GM21825 (cell line): Measurements from ENCODE around the gene BRD3OS.
"Not testable (repeated sequence)": the region's sequence is repeated elsewhere in the genome, so short reads cannot be mapped to it uniquely, and the experiment has no call there.

Experiments
- ATAC-seq: cut with Tn5 transposase; IDR thresholded peaks from one replicate; pipeline ENCODE4 v1.9.1; 2021; ENCODE audit warnings: mild to moderate bottlenecking, moderate library complexity; ENCODE audit not compliant: unreplicated experiment

Gene BRD3OS

GRCh38 chr9:133987946-133988665, 37.2 kb upstream of the BRD3OS start:
- ATAC-seq = no peak

GRCh38 chr9:133988771-133989170, 36.5 kb upstream of the BRD3OS start:
- ATAC-seq = not testable (repeated sequence)

GRCh38 chr9:133989625-133990365, 35.5 kb upstream of the BRD3OS start:
- ATAC-seq = no peak

- no peak for ATAC-seq
Measured at GRCh38 chr9:133990366-133991213, 34.7 kb upstream of the BRD3OS start.

- peak; percentile 2 for ATAC-seq
Measured at GRCh38 chr9:133991214-133991921, 33.9 kb upstream of the BRD3OS start.

DNA sequence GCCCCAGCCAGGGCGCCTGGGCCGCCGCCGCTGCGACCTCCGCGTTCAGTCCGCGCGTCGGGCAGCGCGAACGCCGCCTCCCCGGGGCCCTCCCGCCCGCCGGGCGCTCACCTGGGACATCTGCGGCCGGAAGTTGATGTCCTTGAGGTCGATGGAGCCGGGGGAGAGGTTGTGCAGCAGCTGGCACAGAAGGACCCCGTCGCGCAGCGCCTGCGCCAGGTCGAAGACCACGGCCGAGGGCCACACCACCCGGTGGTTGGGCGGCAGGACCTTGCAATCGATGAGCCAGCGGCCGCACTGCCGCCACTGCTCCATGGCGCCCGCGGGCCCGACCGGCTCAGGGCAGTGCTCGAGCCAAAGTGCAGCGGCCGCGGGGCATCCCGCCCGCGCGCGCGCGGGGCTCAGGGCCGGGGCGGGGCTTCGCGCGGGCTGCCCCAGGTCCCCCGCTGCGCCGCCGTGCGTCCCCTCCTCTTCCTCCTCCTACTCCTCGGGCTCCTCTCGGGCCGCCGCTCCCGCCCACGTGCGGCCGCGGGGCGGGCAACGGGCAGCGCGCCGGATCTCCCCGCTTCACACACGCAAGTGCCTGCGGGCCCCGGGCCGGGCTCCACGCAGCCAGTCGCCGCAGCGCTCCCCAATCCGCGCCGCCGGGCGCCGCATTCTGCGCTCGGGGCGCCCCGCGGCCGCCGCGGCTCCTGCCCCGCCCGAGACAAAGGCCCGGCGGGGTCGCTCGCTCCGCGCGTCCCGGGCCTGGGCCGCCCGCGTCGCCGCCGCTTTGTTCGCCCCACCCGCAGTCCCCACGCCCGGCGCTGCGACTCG, 33.1 kb upstream of the BRD3OS start, which contains the start of gene VAV2:
Gene VAV2, minus strand, starts transcription at position 361 of the 816 bp plus-strand sequence. Its CDS starts 46 bp downstream, at position 315.
- ATAC-seq = peak; percentile 35

DNA sequence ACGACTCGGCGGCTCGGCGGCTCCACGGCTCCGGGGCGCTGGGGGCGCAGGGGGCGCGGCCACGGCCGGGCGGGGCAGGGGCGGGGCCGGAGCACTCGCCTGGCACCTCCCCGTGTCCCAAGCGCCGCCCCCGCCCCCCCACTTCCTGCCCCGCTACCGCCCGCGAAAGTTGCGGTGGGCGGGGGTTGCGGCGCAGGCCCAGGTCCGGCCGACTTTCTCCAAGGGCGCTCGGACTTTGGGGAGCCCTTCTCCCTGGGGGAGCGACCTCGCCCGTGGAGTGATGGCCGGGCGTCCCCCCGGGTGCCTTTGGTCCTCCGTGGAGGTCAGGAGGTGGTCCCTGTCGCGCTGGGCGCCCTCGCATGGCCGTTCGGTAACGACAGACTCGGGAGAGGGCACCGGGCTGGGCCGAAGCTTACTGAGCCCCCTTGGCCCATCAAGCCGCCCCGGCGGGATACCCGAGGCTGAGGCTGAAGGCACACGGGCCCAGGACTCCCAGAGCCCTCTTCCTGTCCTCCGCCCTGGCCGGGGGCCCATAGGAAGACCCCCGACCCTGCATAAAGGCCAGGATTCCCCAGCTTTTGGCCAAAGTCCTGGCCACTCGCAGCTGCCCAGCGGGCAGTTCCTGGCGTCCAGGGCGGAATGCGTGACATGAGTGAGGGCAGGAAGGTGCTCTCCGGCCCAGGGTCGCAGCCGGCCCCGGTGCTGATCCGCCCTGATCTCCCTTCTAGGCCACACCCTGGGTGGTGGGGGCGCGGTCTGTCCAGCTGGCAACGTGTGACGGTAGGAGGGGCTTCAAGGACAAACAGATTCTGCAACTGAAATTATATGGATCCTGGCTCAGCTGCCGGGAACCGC, 32.3 kb upstream of the BRD3OS start:
- peak; percentile 42 for ATAC-seq

GRCh38 chr9:133993635-133994253, 31.5 kb upstream of the BRD3OS start:
- ATAC-seq = no peak

DNA sequence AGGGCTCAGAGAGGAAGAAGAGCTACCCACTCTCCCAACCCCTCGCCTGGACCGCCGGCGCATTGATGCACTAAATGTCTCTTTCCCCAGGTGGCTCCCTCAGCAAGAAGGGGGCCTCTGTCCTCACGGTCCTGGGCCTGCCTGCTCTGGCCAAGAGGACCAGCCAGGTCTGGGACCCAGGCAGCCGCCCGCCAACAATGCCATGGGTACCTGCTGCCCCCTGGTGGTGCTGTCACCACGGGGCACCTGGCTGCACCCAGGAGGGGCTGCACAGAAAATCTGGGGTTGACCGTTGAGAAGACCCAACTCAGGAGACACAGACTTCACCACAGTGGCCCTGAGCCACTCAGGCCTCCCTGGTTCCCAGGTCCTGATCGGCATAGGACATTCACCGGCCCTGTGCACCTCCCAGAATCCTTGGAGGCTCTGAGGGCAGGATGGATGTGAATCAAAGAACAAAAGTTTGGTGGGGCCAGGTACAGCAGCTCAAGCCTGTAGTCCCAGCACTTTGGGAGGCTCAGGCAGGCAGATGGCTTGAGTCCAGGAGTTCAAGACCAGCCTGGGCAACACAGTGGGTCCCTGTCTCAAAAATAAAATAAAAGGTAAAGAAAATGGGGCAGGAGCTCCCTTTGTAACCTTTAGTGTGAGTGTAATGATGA, 30.8 kb upstream of the BRD3OS start:
- ATAC-seq = no peak

DNA sequence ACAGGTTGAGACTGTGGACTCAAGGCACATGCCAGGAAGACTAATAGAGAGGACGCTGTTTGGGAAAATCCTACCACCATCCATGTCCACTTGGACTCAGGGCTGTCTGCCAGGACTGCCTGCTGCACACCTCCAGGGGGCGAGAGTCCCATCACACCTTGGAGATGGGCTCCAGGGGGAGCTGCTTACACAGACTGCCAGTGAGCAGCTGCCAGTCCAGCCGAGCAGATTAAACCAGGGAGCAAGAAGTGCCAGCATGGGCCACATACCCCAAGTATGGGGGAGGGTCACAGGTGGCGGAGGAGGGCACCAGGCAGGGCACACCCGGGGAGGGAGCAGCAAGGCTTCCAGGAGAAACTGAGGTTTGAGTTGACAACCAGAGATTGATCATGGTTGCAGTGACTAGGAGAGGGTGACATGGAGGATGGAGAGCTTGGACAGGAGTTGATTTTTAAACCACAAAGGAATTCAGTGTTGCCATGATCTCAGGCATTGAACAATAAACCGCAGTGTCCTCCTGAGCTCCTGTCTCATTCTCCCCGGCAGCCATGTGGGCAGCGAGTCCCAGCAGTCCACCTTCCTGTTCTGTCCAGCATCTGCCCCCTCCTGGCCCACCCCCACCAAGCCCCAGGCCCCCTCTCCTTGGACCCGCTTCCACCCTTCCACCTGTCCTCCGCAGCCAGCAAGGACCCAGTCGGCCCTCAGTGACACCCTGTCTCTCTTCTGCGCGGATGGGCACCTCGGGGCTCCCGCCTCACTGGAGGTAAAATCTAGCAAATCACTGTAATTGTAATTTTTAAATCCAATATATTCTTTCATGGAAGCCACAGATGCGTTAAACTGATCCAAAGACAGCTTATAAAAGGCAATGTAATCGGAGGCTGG, 30.0 kb upstream of the BRD3OS start:
- ATAC-seq = no peak

GRCh38 chr9:133996531-133997520, 28.5 kb upstream of the BRD3OS start:
- ATAC-seq = no peak

- no peak for ATAC-seq
Measured at GRCh38 chr9:133997584-133997983, 27.7 kb upstream of the BRD3OS start.

DNA sequence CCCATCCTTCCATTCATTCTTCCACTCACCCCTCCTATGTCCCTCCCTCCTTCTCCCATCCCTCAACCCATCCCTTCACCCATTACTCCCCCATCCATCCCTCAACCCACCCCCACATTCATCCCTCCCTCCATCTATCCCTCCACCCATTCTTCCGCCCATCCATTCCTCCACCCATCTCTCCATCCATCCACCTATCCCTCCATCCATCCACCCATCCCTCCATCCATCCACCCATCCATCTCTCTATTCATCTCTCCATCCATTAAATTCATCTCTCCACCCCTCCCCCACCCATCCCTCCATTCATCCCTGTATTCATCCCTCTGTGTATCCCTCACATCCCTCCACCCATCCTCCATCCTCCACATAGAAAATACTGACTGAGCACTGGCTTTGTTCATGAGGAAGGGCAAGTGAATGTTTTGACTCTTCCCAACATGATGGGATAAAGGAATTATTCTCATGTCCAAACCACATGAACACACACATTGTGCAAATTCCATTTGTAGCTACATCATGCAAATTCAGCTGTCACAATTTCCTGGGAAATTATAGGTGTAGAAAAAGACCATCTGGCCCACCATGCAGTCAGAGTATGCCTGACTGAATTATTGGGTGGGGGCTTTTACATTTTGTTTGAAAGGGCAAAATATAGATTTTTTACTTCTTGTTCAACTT, 26.2 kb upstream of the BRD3OS start:
- ATAC-seq = no peak

- no peak for ATAC-seq
Measured at GRCh38 chr9:133999851-134000265, 25.4 kb upstream of the BRD3OS start.

DNA sequence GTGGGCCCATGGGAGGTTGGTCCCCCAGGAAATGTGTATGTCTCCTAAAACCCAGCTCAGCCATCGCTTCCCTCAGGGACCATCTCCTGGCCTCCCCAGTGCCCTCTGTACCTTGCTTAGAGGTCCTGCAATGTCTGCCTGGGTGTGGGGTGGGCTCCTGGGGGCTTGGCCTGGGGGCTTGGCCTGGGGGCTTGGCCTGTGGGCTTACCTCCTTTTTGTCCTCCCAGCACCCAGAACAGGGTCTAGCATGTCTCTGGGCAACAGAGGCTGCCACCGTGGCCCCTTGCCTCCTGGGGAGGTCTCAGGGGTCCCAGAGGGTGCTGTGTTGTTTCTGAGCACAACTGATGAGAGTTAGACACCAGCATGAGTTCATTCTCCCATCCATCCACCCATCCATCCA, 22.5 kb upstream of the BRD3OS start:
- no peak for ATAC-seq
